Measurements from ENCODE around the gene ERBB4.

The ERBB4 gene

GRCh38 chr2:211387734-211388133 lies 1150.9 kb downstream of the ERBB4 start:
- DNase-seq = no peak

DNA sequence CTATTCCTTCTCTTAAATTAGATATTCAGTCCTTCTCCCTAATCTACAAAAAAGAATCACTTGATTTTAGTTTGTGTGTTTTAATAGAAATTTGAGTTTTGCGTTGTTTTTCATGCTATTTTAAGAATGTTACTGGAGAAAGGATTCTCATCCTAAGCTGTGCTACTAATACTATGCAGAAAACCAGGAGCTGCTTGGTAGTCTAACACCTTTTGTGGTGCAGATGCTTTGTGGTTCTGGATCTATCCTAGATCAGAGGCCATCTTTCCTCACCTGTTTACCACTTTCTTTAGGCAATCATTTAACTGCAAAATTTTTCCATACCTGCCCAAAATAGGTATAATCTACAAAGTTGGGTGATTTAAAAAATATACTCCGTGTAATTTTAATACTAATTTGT lies 1158.6 kb downstream of the ERBB4 start:
- DNase-seq = no peak

DNA sequence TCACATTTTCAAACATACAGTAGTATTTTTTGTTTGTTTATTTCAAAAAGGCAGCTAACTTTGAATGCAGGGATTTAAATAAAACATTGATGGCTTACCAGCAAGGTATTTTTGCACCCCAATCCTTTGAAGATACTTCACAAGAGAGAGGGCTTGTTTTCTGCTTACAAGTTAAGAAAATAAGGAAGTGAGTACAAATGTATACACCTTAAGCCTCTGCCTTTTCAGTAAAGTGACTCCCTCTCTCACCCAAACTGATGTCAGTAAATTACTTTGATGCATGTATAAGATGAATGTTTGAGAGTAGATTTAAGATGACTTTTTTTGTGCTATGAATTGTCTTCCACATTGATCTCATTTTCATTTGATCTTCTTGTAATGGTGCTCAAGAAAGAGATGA lies 1162.2 kb downstream of the ERBB4 start:
- no peak for DNase-seq

- DNase-seq = no peak
Measured at GRCh38 chr2:211373203-211373602, 1165.4 kb downstream of the ERBB4 start.

DNA sequence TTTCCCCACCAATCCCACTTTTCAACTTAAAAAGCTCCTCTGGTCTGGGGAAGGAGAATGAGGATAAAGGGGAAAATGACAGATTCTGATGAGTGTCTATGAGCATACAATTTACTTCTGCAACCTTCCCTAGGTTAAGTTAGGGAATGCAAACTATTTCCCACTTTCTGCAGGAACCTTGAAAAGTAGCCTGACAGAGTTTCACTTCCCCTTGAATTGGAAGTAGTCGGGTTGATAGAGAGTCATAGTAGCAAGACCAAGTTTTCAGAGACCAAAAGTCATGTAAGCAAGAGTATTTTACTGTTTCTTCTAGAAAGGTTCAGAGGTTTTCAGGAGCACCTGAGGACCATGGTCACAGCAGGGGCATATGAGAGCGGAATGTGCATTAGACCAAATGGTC lies 1167.1 kb downstream of the ERBB4 start:
- DNase-seq = no peak

GRCh38 chr2:211368467-211368866 lies 1170.1 kb downstream of the ERBB4 start:
- DNase-seq = no peak

- DNase-seq = no peak
Measured at GRCh38 chr2:211367711-211368110, 1170.9 kb downstream of the ERBB4 start.

DNA sequence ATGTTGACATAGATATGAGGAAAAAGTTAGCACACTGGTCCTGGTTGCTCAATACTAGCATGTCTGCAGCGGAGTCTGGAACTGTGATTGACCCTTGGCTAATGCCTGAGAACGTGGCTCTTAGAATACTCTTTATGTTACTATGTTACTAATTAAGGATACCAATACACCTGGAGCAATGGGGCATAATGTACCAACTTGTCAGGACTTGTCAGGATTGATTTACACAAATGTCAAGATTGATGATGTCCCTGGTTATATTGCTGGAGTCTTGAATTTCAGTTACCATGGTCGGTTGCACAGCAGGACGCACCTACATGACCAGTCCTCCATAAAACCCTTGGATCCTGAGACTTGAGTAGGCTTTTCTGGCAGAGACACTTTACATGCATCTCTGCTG lies 1171.3 kb downstream of the ERBB4 start:
- DNase-seq = no peak

DNA sequence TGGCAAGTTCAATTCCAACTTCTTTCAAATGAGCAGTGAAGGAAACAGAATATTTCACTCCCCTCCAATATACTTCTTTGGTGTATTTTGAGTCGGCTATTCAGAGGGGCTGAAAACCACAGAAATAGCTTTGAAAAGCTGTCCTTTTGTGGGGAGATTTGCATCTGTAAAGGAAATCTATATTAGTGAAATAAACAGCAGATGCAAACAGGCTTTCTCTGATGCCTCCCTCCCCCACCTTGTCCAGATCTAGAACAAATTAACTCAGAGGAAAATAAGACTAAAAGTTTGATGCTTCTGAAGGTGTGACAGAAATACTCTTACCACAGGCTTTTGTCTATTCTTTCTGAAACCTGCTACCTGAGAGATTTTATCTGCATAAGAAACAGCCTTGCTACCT lies 1173.7 kb downstream of the ERBB4 start:
- no peak for DNase-seq

DNA sequence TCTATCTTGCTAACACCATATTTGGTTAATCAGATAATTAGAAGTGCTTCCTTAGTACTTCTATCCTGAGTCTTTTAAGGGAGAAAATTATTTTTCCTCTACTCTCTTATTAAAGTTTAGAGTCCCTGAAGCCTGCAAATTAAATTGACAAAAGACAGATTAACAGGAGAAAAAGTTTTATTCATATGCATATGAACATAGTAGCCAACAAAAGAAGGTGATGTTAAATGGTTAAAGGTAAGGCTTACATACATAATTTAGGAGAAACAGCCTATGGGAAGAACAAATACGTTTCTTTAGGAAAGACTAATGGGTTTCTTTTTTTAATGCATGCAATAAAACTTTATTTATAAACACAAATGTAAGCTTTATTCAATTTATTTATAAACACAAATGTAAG lies 1177.2 kb downstream of the ERBB4 start:
- no peak for DNase-seq

DNA sequence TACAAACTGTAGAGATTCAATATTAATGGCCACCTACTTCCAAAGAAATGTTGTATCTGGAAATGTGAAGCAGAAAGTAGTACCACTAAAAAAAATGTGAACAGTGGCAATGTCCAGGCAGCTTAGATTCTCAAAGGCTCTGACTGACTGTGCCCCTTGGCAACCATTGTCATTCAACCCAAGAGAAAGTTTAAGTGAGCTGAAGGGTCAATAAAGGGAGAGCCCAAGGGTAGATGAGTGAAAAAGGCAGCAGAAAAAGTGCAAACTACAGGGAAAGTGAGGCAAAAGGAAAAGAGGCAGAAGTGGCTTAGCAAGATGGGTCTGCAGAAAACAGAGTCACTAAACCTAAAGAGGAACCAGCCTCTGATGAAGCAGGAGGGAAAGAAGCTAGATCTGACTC lies 1179.3 kb downstream of the ERBB4 start:
- DNase-seq = no peak

DNA sequence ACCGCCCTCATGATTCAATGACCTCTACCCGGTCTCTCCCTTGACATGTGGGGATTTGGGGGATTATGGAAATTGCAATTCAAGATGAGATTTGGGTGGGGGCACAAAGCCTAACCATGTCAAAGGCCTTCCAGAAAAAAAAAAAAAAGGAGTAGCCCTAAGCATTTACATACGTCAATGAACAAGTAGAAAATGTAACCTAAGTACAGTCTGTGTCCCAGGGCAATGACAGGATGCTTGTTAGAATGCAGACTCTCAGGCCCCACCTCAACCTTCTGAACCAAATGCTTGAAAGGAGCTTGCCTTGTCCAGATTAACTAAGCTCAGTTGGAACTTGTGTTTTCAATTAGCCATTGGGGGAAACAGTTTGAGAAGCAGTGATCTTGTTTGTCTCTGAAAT lies 1180.1 kb downstream of the ERBB4 start:
- no peak for DNase-seq

DNA sequence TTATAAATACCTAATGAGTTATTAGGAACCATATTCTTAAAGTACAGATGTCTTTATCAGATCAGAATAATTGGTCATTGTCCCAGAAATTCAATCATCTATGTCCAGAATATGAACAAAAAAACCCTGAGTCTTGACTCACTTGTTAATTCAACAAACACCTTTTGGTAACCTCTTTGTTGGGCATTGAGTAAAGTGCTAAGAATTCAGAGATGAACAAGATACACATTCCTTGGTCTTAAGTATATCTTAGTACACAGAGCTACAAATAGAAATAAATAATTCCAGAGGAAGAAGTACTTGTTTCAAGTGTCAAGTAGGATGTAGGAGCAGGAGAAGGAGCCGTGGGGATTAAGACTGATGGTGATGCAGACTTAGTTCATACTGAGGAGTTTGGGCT lies 1184.1 kb downstream of the ERBB4 start:
- DNase-seq = no peak

- DNase-seq = no peak
Measured at GRCh38 chr2:211351987-211352386, 1186.6 kb downstream of the ERBB4 start.

DNA sequence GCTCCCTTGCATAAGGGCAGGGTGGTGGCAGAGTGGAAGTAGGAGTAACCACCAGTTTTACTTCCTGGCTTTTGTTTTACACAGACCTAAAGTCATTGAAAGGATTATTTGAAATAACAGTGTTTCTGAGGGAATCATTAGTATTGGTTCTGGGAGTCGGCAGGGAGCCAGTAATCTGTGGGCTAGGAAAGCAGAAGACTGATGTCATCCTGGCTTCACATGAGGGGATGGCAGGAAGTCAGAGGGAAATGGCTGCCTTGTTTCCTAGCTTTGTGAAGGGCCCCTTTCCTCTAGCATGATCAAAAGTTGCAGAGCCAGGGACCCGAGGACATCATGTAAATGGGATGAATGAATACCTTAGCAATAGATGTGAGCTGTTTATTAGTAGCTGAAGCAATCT lies 1189.6 kb downstream of the ERBB4 start:
- DNase-seq = no peak

DNA sequence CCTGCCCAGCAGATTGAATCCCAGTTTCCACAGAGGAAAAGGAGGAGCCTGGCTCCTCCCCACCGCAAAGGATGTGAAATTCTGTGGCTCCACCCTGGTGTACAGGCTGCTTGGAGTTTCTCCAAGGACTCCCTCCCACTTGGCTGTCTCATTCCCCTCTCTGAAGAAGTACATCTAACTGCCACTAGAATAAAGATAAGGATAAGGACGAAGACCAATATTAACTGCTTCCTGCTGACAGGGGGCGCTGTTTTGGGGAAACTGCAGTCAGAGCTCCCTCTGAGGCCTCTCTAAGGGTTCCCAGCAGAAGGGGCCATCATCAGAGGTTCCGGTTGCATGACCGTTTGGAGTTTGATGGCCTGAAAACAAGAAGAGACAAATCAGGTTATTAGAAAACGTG lies 1191.3 kb downstream of the ERBB4 start:
- DNase-seq = no peak

DNA sequence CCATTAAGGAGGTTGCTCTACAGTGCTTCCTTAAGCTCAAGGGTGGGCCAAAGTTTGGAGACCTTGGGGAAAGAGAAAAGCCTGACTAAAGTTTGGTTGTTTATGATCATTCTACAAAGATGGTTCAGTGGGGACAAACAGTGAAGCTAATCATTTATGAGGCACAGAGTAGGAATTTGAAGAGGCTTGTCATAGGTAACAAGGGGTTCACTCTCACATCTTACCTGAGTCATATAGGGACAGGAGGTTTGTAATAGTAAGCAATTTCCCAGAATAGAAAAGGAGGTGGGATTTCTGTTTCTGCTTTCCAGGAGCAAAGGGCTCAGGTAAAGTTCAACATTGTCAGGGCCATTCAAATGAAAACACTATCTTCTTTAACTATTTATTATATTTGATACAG lies 1194.3 kb downstream of the ERBB4 start:
- DNase-seq = no peak

DNA sequence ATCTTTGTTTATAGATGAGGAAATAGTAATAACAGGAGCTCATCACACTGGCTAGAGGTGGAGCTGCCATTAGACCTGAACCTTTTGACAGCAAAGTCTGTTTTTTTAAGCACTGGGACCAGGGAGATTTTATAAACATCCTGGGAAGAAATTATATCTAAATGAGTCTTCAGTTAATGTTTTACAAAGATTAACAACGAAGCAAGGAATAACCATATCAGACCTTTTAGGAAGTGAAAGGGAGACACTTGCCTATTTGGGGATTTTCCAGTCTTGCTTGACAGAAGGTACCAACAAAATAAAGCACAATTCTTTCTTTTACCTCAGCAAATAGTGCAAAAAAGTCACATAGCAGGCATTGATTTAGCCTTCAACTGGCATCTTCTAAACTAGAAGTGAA lies 1205.2 kb downstream of the ERBB4 start:
- DNase-seq = no peak

DNA sequence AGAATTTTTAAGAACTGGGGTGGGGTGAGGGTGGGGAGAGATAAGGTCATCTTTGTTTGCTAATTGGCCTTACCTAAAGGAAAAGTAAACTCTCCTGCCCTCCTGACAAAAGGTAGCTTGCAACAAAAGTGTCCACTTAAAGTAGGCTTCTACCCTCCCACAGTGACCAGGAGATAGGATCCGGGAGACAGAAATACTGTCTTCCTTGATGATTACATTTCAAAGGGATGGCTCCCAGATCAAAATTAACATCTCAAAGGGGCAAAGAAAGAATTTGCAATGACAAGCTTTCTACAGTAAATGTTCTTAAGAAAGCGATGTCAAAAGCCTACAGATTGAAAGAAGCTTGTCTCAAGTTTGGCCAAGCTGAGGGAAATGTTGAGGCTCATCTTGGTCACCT lies 1206.9 kb downstream of the ERBB4 start:
- no peak for DNase-seq

DNA sequence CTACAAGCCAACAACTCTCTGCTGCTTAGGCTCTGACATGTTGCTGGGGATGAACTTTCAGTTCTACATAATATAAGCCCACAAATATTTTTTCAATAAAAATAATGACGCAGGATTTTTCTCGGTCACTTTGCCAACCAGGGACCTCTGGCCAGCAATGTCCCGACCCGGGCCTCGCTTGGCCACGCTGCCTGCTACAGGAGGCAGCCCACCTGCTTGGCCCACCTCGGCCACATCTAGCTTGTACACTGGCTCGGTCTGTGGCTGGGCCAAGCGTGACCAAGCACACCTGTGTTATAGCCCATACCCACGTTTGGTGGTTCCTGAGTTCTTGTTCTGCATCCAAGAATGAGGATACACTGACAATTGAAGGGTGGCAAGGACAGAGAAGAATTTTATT lies 1208.7 kb downstream of the ERBB4 start:
- no peak for DNase-seq

DNA sequence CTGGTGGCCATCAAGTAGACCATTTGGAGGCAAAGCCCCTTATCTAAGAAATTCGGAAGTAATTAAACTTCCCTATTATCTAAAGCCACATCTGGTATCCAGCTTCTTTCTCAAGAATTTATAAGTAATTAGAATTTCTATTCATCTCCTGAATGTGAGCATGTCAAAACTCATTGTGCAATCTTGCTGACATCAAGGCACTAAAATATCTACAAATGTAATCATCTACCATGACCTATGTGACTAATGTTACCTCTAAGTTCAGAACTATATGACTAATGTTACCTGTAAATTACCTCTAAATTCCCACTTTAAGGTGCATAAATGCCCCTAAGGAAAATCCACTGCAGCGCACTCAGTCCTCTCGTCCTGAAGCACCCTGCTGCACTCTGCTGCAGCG lies 1209.2 kb downstream of the ERBB4 start:
- no peak for DNase-seq

GRCh38 chr2:211328126-211328525 lies 1210.5 kb downstream of the ERBB4 start:
- no peak for DNase-seq
